Ascending aorta (tissue), 2 donors: ENCODE results near the gene CALR. TPM values are rescaled to one million over a fixed set of nuclear protein-coding genes. Genes with fewer than 3 reads are reported as not detected.
A peak's percentile ranks its signal among the peaks of the same experiment; 100 is the strongest.
"Not testable (repeated sequence)": the region's sequence is repeated elsewhere in the genome, so short reads cannot be mapped to it uniquely, and the experiment has no call there.

Experiments
- DNase-seq, 2 donors: peaks; one replicate each; pipeline ENCODE4 v3.0.0-alpha.2; 2019; ENCODE audit warnings: low spot score in 2 of 2
- H3K27ac ChIP-seq, 2 donors: fragments of 200-600 bp; sonication (generic); one replicate each; pipeline ENCODE4 v1.5.1; 2016 to 2017; ENCODE audit warnings: mild to moderate bottlenecking in 1 of 2
- H3K27me3 ChIP-seq: fragments of 200-600 bp; sonication (generic); one replicate; pipeline ENCODE4 v1.5.1; 2017
- H3K36me3 ChIP-seq, 2 donors: fragments of 200-600 bp; sonication (generic); one replicate each; pipeline ENCODE4 v1.5.1; 2016
- H3K4me1 ChIP-seq, 2 donors: fragments of 200-600 bp; sonication (generic); one replicate each; pipeline ENCODE4 v1.5.1; 2016 to 2017; ENCODE audit warnings: mild to moderate bottlenecking in 1 of 2
- H3K4me3 ChIP-seq, 2 donors: fragments of 200-600 bp; sonication (generic); one replicate each; pipeline ENCODE4 v1.5.1; 2016 to 2017; ENCODE audit warnings: mild to moderate bottlenecking in 1 of 2
- H3K9me3 ChIP-seq, 2 donors: fragments of 200-600 bp; sonication (generic); one replicate each; pipeline ENCODE4 v1.5.1; 2016
- CTCF ChIP-seq, 3 experiments: fragments of 200-600 bp in 2 of 3; fragments of 450-650 bp in 1 of 3; sonication (generic) in 2 of 3; IDR thresholded peaks; one replicate each; pipeline ENCODE4 v1.5.1; 2016 to 2019; ENCODE audit warnings: antibody characterized with exemption in 3 of 3, mild to moderate bottlenecking in 1 of 3, moderate library complexity in 1 of 3
- intact Hi-C: fragments of 100-400 bp; cut with DNase I; formaldehyde crosslinking; loops from one replicate; pipeline ENCODE4 v1.15.1; 2023
- total RNA-seq: library from RNA; depleted of rRNA; stranded (reverse); fragments of >200 nt; gene quantifications from one replicate; pipeline ENCODE4 v1.1.0, GENCODE V29; 2016

CALR gene
- total RNA-seq, 1 donor from 2014 or later: 297 TPM

GRCh38 chr19:12975221-12975741 lies 36.9 kb downstream of the CALR start:
- Histone ChIP-seq H3K4me1 (no peaks in the 10 kb centered on the region), H3K27me3 (no peaks in the 10 kb centered on the region), H3K27ac (no peak overlapping the region), H3K36me3 (no peaks in the 10 kb centered on the region), H3K4me3 (no peak overlapping the region), H3K9me3 (no peaks in the 10 kb centered on the region)
- TF ChIP-seq CTCF (IDR thresholded peaks at IDR 0.05): no peak
- no peak for DNase-seq
- intact Hi-C loops: loop anchor here (5.0 kb wide), 1 partner anchor 612 kb away; no protein-coding TSS in a partner anchor

GRCh38 chr19:12976109-12976508 lies 37.7 kb downstream of the CALR start:
- not testable (repeated sequence) for H3K27ac ChIP-seq, H3K4me3 ChIP-seq, H3K36me3 ChIP-seq, H3K27me3 ChIP-seq, DNase-seq, H3K4me1 ChIP-seq, H3K9me3 ChIP-seq
- intact Hi-C loops: loop anchor here (5.0 kb wide), 1 partner anchor 611 kb away; no protein-coding TSS in a partner anchor

GRCh38 chr19:12979974-12980373 lies 41.6 kb downstream of the CALR start:
- intact Hi-C loops: loop anchor here (5.0 kb wide), 1 partner anchor 607 kb away; no protein-coding TSS in a partner anchor
- no peak for DNase-seq
- no peaks in the 10 kb centered on the region for H3K27me3 ChIP-seq
- H3K4me3 ChIP-seq: no peak overlapping the region
- TF ChIP-seq CTCF (IDR thresholded peaks at IDR 0.05): no peak
- no peaks in the 10 kb centered on the region for H3K9me3 ChIP-seq
- H3K4me1 ChIP-seq: peaks cover 0 to 5% of the 10 kb centered on the region in 2 donors
- no peak overlapping the region for H3K27ac ChIP-seq
- no peaks in the 10 kb centered on the region for H3K36me3 ChIP-seq

GRCh38 chr19:12982648-12983047 lies 44.2 kb downstream of the CALR start:
- H3K4me1 ChIP-seq: peaks cover 0 to 5% of the 10 kb centered on the region in 2 donors
- intact Hi-C loops: loop anchor here (1.0 kb wide), 2 partner anchors 79 to 111 kb away; no protein-coding TSS in a partner anchor
- H3K9me3 ChIP-seq: no peaks in the 10 kb centered on the region
- DNase-seq: no peak
- no peak overlapping the region for H3K4me3 ChIP-seq
- no peaks in the 10 kb centered on the region for H3K36me3 ChIP-seq
- H3K27ac ChIP-seq: no peak overlapping the region
- TF ChIP-seq CTCF (IDR thresholded peaks at IDR 0.05): no peak
- no peaks in the 10 kb centered on the region for H3K27me3 ChIP-seq

- H3K36me3 ChIP-seq: no peaks in the 10 kb centered on the region
- H3K4me3 ChIP-seq: peak overlapping the region; percentile 36 to 51
- no peak for TF ChIP-seq CTCF (IDR thresholded peaks at IDR 0.05)
- H3K27ac ChIP-seq: no peak overlapping the region
- no peaks in the 10 kb centered on the region for H3K9me3 ChIP-seq
- no peaks in the 10 kb centered on the region for H3K27me3 ChIP-seq
- no peak for DNase-seq
- H3K4me1 ChIP-seq: peaks cover 0 to 5% of the 10 kb centered on the region in 2 donors
- intact Hi-C loops: loop anchor here (1.0 kb wide), 2 partner anchors 78 to 110 kb away; no protein-coding TSS in a partner anchor
These were observed 44.7 kb downstream of the CALR start for GRCh38 chr19:12983091-12983490.

GRCh38 chr19:12983542-12984142 lies 45.2 kb downstream of the CALR start:
- DNase-seq: peak in 1 of 2 donors; percentile 91
- Histone ChIP-seq H3K4me1 (peaks cover 0 to 5% of the 10 kb centered on the region in 2 donors), H3K27ac (no peak overlapping the region), H3K36me3 (no peaks in the 10 kb centered on the region), H3K4me3 (peak overlapping the region; percentile 36 to 51), H3K27me3 (no peaks in the 10 kb centered on the region), H3K9me3 (no peaks in the 10 kb centered on the region)
- intact Hi-C loops: loop anchor here (1.0 kb wide), 2 partner anchors 78 to 110 kb away; no protein-coding TSS in a partner anchor
- TF ChIP-seq CTCF (IDR thresholded peaks at IDR 0.05): peak; percentile 86 to 99 (median 96)
